Activated CD8-positive, alpha-beta memory T cell treated with anti-CD3 and anti-CD28 coated beads for 24 hours (primary cell): ENCODE measurements around the gene ZNF791.
"Not testable (repeated sequence)": the region's sequence is repeated elsewhere in the genome, so short reads cannot be mapped to it uniquely, and the experiment has no call there.

Experiments
- DNase-seq: peaks from one replicate; pipeline ENCODE4 v3.0.0-alpha.2; 2020

The ZNF791 gene

DNA sequence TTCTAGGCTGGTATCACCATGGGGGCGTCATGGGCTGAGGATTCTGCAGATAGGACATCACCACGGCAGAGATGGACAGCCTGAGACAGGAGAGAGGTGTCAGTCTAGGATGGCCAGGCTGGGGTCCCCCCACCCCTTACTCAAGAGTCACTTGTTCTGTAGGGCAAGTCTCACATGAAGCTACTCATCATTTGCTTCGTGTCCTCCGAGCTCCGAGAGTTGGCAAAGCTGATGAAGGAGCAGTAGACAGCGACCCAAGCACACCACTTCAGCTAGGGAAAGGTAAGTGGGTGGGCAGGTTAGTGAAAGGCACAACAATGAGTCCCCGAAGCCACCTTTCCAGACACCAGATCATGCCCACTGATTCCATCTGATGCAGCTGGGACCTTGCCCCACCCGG is 57.6 kb downstream of the ZNF791 start:
- DNase-seq, result no peak

- DNase-seq, result no peak
Observed at GRCh38 chr19:12668932-12669269, 58.2 kb downstream of the ZNF791 start.

DNA sequence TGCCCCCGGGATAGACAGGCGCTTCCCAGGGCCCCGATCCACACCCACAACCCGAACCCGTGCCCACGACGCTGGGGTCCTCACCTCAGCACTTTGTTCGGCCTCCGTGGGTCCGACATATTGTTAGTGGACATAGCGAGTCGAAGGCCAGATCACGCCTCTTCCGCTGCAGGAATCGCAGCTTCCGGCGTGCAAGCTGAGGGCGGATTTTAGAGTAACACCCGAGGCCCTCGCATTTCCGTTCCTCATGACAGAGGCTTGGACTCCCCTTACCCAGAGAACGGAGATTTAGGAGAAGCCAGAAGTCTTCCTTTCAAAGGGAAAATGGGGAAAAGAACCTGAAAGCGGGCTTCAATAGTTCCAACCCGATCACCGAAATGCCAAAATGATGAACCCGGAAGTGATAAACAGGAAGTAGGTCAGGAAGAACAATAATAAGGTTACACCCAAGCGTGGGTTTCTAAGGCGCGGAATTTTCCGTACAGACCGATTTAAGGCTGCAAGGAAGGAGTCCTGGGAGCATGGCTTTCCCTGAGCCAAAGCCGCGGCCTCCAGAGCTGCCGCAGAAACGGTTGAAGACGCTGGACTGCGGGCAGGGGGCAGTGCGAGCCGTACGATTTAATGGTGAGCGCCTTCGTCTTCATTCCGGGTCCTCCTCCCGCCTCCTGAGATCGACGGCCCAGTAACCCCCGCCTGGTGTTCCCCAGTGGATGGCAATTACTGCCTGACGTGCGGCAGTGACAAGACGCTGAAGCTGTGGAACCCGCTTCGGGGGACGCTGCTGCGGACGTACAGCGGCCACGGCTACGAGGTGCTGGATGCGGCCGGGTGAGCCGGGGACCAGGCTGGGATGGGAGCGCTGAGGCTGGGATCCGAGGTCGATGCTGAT is 58.8 kb downstream of the ZNF791 start:
- peak; percentile 91 for DNase-seq

DNA sequence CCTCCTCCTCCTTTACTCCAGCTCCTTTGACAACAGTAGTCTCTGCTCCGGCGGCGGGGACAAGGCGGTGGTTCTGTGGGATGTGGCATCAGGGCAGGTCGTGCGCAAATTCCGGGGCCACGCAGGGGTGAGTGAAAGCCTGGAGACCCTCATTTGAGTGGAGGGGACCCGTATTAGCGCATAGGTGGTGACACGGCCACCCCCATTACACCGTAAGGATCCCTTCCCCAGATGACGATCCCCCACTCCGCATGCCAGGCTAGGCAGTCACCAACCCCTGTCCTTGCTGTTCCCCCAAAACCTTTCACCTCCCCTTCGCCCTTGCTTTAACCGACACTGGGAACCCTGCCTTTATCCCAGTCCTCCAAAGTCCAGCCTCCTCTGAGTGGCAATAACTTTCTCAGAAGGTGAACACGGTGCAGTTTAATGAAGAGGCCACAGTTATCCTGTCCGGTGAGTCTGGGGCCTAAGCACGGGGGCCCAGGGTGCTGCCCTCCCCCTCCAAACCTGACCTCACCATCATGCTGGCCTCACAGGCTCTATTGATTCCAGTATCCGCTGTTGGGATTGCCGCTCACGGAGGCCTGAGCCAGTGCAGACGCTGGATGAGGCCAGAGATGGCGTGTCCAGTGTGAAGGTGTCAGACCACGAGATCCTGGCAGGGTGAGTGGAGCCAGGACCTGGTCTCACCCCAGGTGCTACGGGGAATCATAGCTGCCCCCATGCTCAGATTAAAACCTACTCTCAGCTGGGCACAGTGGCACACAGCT is 59.6 kb downstream of the ZNF791 start:
- DNase-seq, result no peak

DNA sequence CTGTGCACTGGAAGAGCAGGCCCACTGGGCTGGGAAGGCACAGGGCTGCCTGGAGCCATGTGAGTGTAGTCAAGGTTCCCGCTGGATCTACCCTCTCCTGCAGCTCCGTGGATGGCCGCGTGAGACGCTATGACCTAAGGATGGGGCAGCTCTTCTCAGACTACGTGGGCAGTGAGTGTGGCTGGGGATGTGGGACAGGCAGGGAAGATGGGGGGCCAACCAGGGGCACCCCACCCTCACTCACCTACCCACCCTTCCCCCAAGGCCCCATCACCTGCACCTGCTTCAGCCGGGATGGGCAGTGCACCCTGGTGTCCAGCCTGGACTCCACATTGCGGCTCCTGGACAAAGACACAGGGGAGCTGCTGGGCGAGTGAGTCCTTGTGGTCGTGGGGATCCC is 62.0 kb downstream of the ZNF791 start:
- no peak for DNase-seq

- DNase-seq, result no peak
Observed at GRCh38 chr19:12675399-12675798, 64.7 kb downstream of the ZNF791 start.

- no peak for DNase-seq
Observed at GRCh38 chr19:12675940-12676339, 65.2 kb downstream of the ZNF791 start.

- peak; percentile 96 for DNase-seq
Observed at GRCh38 chr19:12676384-12676792, 65.7 kb downstream of the ZNF791 start.

DNA sequence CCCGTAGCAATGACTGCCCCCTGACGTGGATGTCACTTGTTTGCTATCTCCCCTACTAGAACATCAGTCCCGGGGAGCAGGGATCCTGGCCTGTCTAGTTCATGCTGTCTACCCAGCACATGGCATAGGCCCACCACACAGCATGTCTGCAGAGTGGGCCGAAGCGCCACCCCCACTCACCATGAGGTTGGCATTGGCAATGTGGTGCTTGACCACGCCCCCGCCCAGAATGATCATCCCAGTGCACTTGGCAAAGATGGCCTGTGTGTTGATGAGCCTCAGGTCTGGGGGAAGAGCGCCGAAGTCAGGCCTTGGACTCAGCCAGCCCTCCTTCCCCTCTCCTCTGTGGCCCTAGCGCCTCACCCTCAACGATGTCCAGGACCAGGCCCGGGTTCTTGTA is 66.2 kb downstream of the ZNF791 start:
- no peak for DNase-seq

- DNase-seq, result not testable (repeated sequence)
Observed at GRCh38 chr19:12678039-12678438, 67.3 kb downstream of the ZNF791 start.

GRCh38 chr19:12680034-12680433 is 69.3 kb downstream of the ZNF791 start:
- no peak for DNase-seq

DNA sequence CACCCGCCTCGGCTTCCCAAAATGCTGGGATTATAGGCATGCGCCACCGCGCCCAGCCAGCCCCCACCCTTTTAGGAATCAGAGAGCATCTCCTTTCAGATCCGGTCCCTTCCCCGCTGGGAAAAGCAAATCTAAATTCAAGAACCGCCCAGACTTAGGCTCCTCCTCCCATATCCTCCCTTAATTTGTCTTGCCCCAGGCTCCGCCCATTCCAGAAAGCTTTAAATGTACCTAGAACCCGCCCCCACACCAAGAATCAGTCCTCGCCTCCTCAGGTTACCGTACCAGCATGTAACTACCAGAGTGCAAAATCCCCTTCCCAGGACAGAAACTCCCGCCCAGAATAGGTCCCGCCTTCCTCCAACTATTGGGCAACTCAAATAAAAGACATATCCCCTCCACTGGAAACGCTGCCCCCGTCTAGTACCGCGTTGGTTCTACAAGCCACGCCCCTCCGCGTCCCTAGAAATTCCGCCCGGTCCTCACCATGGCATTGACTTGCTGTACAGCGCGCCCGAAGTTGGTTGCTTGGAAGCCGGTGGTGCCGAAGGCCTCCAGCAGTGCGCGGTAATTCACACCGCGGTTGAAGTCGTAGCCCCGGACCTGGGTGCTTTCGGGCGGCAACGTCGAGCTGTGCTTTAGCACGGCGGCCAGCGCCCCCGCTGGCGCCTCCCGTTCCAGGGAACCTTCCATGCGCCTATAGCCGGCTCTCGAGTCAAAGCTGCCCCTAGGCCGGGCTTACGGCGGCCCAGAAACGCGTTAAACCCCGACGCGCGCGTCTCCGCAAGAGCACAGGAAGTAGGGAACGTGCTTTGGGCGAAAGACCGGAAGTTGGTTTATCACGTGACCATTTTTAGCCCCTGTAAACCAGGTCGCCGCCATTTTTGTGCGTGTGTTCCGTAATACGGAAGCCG is 70.6 kb downstream of the ZNF791 start, which contains the start of gene DHPS:
Gene DHPS, minus strand, starts transcription at position 807 of the 914 bp plus-strand sequence. Its CDS starts 114 bp downstream, at position 693.
- DNase-seq, result peak; percentile 93
